LoVo (cell line): ENCODE results near the gene FTSJ3.
"Not testable (repeated sequence)": the region's sequence is repeated elsewhere in the genome, so short reads cannot be mapped to it uniquely, and the experiment has no call there.

Experiments used
- DNase-seq: peaks from one replicate; pipeline ENCODE4 v3.0.0-alpha.2; 2016; ENCODE audit warnings: low spot score

Gene FTSJ3

GRCh38 chr17:63827002-63827800 lies at the start of gene FTSJ3, which contains the start of gene PSMC5:
FTSJ3 (minus strand) TSS chr17:63827663; CDS start chr17:63826902, 761 bp downstream.
PSMC5 (plus strand) TSS chr17:63827431; CDS start chr17:63827491, 60 bp downstream.
- DNase-seq, result peak; percentile 95

DNA sequence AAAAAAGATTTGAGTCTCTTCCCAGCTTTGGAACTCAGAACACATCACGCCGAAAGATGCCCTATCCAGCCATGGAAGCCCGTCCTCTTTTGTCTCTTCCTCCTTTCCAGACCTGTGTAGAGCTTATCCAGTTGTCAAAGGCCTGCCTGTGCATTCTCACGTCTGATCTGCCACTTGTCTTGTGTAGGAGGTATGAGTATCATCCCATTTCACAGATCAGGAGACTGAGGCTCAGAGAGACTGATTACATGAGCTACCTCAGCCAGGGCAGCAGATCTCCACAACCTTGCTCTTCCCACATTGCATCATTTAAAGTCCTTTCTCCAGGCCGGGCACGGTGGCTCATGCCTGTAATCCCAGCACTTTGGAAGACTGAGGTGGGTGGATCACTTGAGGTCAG lies 47.2 kb upstream of the FTSJ3 start:
- DNase-seq, result not testable (repeated sequence)

GRCh38 chr17:63874061-63874626 lies 46.7 kb upstream of the FTSJ3 start:
- not testable (repeated sequence) for DNase-seq

- DNase-seq, result not testable (repeated sequence)
Measured at GRCh38 chr17:63873577-63873976, 46.1 kb upstream of the FTSJ3 start, which contains the start of gene CSH2. CSH2 (minus strand) TSS chr17:63873677; CDS start chr17:63873614, 63 bp downstream.

DNA sequence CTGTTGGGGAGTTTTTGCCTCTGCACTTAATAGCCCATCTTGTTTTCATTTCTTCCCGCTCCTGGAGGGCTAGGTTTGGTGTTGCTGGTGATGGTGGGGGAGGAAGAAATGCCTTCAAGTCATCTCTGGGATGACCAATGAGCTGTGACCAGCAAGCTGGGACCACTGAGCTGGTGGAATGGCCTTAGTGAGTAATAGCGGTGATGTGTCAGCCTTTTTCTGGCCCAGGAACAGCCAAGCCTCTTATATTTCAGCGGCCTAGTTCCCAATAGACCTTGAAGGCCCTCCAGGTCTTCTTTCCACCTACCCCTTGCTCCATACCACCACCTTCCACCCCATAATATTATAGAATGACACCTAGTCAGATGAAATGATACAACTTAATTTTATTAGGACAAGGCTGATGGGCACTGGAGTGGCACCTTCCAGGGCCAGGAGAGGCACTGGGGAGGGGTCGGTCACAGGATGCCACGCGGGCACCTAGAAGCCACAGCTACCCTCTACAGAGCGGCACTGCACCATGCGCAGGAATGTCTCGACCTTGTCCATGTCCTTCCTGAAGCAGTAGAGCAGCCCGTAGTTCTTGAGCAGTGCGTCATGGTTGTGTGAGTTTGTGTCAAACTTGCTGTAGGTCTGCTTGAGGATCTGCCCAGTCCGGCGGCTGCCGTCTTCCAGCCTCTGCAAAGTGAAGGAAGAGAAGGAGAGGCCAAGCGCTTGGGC lies 44.3 kb upstream of the FTSJ3 start:
- DNase-seq, result not testable (repeated sequence)

GRCh38 chr17:63870292-63870665 lies 42.8 kb upstream of the FTSJ3 start:
- not testable (repeated sequence) for DNase-seq

- not testable (repeated sequence) for DNase-seq
Measured at GRCh38 chr17:63869491-63870291, 42.2 kb upstream of the FTSJ3 start.

- DNase-seq, result not testable (repeated sequence)
Measured at GRCh38 chr17:63866625-63867024, 39.2 kb upstream of the FTSJ3 start.

- DNase-seq, result no peak
Measured at GRCh38 chr17:63859257-63859656, 31.8 kb upstream of the FTSJ3 start.

GRCh38 chr17:63856425-63856824 lies 29.0 kb upstream of the FTSJ3 start:
- not testable (repeated sequence) for DNase-seq

DNA sequence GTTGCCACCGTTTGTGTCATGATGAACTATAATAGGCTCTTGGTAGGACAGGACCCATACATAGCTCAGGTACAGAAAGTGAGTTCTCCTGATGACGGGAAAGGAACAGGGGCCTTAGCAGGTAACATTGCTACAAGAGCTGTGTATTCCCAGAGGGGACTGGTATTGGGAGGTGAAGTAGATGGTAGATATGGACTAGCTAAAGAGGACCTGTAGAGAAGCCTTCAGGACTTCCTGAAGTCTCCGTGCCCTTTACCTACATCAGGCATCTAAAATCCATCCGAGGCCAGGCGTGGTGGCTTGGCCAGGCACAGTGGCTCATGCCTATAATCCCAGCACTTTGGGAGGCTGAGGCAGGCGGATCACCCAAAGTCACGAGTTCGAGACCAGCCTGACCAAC lies 27.7 kb upstream of the FTSJ3 start:
- DNase-seq, result no peak

DNA sequence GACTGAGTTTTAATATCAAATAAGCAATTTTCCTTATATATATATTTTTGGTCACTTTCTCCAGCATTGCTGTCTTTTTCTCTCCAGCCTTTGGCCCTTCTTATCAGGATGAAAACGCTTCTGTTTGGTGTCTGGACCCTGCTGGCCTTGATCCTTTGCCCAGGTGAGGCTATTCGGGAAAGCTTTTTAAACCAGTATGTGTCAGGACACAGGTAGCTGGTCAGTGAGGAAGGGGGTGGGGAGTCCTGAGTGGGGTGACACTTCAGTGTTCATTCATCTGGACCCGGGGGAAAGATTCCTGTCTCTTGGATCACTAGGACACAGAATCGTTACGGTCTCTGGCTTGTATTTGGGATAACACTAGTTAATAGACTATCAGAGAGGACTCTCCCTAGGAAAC lies 27.2 kb upstream of the FTSJ3 start:
- DNase-seq, result no peak

DNA sequence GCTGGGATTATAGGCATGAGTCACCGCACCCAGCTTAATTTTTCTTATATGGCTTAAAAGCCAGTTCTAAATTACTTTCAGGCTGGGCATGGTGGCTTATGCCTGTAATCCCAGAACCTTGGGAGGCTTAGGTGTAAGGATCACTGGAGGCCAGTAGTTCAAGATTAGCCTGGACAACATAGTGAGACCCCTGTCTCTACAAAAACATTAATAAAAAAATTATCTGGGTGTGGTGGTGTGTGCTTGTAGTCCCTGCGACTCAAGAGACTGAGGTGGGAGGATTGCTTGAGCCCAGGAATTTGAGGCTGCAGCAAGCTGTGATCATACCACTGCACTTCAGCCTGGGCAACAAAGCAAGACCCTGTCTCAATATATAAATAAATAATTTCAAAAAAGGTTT lies 25.8 kb upstream of the FTSJ3 start:
- no peak for DNase-seq

DNA sequence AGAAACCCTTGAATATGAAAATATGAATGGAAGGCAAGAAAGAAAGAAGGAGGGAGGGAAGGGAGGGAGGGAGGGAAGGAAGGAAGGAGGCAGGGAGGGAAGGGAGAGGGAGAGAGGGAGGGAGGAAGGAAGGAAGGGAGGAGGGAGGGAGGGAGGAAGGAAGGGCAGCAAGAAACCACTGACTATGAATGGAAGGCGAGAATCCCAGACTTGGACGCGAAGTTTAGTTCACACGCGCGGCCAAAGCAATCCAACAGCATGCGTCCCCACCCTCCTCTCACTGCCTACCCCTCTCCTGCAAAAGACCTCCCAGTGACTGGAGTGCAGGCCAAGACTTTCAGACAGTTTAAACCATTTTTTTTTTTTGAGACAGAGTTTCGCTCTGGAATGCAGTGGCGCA lies 22.9 kb upstream of the FTSJ3 start:
- no peak for DNase-seq

GRCh38 chr17:63848834-63849689 lies 21.6 kb upstream of the FTSJ3 start:
- DNase-seq, result no peak

- DNase-seq, result no peak
Measured at GRCh38 chr17:63847525-63848249, 20.2 kb upstream of the FTSJ3 start.

- DNase-seq, result no peak
Measured at GRCh38 chr17:63845509-63845908, 18.0 kb upstream of the FTSJ3 start.

- DNase-seq, result no peak
Measured at GRCh38 chr17:63843910-63844677, 16.6 kb upstream of the FTSJ3 start.

DNA sequence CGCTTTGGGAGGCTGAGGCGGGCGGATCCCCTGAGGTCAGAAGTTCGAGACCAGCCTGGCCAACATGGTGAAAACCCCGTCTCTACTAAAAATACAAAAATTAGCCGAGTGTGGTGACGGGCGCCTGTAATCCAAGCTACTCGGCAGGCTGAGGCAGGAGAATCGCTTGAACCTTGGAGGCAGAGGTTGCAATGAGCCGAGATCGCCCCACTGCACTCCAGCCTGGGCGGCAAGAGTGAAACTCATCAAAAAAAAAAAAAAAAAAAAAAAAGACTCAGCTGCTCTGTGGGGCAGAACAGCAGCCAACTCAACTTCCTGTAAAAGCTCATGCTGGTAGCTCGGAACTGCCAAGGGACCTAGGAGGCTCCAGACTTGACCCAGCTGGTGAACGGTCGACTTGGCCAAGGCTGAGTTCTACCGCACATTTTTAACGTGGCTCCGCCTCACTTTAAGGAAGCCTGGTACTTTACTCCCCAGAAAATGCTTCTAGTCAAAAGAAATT lies 16.0 kb upstream of the FTSJ3 start:
- peak; percentile 37 for DNase-seq
